Activated CD8-positive, alpha-beta memory T cell treated with anti-CD3 and anti-CD28 coated beads for 4 hours (primary cell): ENCODE results near the gene PAQR8.
"Not testable (repeated sequence)": the region's sequence is repeated elsewhere in the genome, so short reads cannot be mapped to it uniquely, and the experiment has no call there.

Experiments
- DNase-seq, 2 donors: peaks; one replicate each; pipeline ENCODE4 v3.0.0-alpha.2; 2020; ENCODE audit warnings: low read depth in 2 of 2

PAQR8 gene

DNA sequence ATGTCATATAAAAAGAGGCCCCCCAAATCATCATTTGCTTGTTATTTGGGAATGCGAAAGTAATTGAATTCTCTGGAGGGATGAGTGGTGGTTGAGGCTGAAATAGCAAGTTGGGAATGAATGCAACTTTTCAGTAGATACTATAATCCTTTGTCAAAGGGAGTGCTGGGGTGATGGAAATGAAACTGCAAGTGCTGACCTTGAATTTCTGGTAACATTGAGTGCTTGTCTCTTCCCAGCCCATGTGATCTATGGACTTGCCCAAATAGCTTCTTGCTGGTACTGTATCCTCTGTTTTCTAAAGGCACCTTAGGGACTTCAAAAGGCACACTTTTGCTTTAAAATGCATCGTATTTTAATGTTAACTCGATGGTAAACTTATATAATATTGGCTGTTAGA, 14.8 kb downstream of the PAQR8 start:
- no peak for DNase-seq

DNA sequence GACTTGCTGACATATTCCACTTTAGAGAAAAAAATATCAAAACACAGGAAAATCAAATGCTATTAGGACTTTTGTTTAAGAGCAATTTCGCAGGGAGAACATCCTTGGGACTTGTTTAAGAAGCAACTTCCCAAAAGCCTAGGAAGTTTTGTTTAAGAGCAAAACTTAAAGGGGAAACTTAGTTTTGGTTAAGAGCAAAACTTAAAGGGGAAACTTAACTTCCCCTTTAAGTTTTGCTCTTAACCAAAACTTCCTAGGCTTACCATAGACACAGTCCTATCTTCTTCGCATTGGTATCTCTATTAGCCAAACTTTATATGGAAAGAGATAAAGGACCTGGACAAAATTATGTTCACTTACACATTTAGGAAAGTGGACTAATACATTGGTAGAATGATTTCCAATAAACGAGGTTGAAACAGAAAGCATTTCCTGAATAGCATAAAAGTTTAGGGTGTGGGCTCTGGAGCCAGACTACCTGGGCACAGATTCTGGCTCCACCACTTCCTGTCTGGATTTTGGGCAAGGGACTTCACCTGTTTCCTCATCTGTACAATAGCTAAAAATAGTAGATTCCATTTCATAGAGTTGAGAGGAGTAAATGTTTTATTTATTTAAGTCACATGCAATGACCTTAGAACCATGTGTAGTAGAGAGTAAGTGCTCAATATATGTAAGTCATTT, 15.7 kb downstream of the PAQR8 start:
- no peak for DNase-seq

DNA sequence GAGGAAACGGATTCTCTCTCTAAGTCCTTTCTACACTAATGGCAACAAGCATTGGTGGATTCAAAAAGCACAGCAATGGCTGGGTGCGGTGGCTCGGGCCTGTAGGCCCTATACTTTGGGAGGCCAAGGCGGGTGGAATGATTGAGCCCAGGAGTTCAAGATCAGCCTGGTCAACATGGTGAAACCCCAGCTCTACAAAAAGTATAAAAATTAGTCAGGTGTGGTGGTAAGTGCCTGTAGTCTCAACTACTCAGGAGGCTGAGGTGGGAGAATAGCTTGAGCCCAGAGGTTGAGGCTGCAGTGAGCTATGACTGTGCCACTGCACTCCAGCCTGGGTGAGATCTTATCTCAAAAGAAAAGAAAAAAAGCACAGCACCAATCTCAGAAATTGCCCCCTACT, 19.3 kb downstream of the PAQR8 start:
- no peak for DNase-seq

DNA sequence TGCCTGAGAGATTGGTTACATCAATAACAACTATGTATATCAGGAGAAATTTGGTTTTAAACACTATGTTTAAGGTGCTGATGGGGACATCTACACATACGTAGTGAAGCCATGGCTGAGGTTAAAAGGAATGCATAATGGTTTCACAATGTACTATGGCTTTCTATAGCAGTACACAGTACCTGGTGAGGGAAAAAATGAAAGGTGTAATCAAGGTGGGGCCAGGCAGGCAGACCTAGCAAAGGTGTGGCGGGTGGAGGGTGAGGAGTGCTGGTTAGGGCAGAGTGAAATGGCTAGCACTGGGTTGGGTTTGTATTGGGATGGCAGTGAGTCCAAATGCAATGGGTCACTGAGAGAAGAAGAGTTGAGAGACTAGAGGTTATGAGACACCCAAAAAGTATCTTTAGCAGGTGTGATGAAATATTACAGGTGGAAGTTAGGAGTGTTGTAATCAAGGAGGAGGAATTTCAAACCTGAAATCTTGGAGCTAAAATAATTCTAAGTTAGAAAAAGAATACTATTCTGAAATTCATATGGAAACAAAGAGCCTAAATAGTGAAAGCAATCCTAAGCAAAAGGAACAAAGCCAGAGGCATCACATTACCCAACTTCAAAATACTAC, 22.3 kb downstream of the PAQR8 start:
- DNase-seq: no peak

DNA sequence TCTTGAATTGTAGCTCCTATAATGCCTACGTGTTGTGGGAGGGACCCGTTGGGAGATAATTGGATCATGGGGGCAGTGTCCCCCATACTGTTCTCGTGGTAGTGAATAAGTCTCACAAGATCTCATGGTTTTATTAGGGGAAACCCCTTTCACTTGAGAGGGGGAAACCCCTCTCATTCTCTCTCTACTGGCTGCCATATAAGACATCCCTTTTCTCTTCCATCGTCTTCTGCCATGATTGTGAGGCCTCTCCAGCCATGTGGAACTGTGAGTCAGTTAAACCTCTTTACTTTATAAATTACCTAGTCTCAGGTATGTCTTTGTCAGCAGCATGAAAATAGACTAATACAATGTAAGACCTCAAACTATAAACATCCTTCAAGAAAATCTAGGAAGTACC, 23.1 kb downstream of the PAQR8 start:
- no peak for DNase-seq

DNA sequence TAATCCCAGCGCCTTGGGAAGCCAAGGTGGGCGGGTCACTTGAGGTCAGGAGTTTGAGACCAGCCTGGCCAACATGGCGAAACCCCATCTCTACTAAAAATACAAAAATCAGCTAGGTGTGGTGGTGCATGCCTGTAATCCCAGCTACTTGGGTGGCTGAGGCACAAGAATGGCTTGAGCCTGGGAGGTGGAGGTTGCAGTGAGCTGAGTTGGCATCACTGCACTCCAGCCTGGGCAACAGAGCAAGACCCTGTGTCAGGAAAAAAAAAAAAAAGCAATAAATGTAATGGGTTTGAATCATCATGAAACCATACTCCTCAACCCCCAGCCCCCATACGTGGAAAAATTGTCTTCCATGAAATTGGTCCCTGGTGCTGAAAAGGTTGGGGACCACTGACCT, 26.2 kb downstream of the PAQR8 start:
- DNase-seq: not testable (repeated sequence)

DNA sequence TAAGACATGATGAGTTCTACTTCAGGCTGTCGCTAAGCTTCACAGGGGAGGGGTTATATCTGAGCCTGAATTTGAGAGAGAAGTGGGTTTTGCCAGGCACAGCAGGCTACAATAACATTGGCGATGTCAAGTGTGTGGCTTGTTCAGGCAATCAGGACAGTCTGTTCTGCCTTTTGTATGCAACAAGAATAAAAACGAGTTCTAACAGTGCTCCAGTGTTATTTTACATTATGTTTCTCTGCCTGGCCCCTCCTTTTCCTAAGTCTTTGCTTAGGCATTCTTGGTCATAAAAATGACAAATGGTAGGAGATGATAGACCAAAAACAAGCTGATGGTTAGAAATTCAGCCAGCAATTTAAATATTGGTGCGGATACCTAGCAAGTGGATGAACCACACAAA, 26.8 kb downstream of the PAQR8 start:
- no peak for DNase-seq

DNA sequence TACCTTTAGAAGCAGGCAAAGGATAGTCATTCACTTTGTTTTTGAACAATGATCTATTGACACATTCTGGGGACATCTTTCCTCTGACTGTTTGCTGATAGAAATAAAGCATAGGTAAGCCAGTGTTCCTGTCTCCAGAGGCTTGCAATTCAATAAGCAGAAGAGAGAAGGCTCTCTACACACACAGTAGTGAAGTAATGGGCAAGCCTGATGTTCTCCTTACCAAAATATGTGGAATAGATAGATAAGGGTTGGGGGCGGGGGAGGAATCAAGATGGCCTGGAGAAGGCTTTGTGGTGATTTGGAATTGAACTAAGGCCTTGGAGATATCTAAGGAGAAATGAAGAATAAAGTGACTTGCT, 27.3 kb downstream of the PAQR8 start:
- DNase-seq: no peak

DNA sequence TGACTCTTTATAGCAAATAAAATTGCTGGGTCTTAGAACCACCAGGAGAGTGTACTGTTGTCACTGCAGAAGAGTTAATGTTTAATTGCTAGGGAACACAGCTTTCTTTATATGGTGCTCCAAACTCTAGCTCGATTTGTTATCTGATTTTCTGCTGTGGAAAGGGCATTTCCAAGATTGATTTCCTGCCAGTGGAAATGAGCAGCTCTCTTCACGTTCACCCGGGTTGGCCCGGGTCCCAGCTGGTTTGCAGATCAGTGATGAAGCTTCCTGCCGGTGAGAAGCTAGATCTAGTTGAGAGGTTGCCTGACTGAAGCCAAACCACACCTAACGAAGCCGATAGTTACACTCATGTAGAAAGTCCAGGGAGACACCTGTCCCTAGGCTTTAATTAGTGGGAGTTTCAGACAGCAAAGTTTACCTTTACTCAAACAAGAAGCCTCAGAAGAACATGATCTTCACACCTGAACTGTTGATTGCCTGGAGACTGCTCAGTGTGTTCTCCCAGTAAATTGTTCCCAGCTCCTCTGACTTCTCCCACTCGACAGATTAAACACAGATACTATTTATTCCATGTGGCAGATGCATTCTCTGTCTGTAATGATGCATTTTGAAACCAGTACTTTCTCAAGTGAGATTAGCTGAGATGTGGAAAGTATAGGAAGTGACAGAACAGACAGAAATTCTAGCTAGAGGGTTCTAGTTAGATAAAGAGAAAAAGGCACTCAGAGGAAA, 27.8 kb downstream of the PAQR8 start:
- no peak for DNase-seq

DNA sequence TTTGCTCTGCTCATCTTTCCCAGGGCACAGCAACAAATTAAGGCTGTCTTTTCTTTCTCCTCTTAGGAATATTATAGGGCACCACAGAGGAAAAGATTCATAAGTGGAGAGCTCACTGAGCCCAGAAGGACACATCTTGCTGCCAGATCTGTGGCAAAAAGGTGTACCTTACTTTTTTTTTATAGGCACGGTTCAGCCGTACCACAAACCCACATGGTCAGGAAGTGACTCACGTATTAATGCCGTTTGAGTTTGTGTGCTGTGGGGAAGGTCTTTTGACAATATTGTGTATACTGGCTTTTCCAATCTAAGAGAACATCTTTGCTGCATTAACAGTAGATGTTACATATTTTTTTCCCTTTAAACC, 28.4 kb downstream of the PAQR8 start:
- peak; percentile 31 to 50 for DNase-seq

DNA sequence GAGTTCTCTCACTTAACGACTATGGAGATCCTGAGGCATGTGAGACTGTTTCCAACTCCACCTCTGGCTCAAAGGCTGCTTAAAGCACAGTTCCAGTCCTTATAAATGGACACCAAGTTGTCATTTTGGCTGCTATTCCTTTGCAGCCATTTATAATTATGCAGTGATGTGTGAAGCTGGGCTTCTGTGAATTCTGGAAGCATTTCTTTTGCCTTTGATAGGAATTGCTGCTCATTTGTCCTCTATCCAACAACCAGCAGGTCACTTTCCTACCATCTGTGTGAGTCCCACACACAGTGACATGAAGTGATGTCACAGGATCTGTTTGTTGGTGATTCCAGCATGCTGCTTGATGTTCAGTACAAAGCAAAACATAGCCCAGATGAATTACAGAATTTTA, 29.6 kb downstream of the PAQR8 start:
- DNase-seq: no peak

DNA sequence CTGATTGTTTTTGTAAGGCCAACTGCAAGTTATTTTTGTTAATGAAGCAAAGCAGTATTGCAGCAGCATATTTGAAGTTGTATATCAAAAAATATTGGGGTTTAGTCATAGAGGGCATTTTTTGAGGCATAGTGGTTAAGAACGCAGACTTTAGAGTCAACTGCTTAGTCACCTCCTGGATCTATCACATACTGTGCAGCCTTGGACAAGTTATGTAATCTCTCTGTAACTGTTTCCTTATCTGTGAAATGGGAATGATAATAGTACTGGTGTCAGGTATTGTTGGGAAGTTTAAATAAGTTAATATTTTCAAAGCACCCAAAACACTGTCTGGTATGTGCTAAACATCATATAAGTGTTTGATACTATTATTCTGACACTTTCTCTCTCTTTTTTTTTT, 31.0 kb downstream of the PAQR8 start:
- no peak for DNase-seq

DNA sequence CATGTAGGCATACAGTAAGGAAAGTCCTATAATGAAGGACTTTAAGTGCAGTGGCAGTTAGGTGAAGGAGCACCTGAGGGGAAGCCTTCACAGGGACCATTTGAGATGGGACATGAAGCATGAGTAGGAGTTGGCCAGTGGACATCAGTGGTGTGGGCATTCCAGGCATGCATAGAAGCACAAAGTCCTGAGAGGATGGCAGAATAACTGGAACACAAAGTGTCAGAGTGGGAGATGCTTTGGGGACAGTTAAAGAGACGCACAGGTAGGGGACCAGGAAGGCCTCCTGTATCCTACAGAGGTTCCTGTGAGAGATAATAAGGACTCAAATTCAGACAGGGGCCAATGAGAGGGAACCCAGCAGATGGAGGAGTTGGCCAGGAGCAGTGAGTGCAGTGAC, 31.8 kb downstream of the PAQR8 start:
- no peak for DNase-seq

DNA sequence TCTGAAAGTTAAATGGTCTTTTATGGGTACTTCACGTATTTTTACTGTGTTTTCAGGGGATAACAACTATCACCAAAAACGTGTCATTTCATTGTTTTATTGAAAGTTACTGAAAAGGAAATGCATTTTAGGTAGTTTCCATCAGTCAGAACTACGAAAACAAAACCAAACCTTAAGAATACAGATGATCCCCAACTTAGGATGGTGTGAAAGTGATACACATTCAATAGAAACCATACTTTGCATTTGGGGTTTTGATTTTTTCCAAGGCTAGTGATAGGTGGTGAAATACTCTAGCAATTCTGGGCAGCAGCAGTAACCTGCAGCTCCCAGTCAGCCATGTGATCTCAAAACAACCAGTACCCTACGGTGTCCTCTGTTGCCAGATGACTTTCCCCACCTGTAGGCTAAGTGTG, 32.3 kb downstream of the PAQR8 start:
- DNase-seq: no peak

DNA sequence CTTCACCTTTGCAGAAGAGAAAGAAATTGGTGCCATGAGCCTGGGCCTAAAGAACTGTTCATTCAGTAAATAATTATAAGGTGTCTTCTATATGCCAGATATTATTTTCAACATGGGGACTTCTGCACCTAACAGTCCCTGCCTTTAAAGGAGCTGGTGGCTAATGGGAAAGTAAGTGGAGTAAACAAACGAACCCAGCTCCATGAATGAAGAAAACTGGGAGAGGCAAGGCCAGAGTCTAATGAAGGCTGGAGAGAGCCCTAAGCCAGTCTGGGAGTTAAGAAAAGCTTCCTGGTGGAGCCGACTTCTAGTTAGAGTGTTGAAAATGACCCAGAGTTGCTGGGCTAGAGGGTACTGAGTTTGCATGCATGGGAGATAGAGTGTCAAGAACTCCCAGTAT, 34.0 kb downstream of the PAQR8 start:
- no peak for DNase-seq

DNA sequence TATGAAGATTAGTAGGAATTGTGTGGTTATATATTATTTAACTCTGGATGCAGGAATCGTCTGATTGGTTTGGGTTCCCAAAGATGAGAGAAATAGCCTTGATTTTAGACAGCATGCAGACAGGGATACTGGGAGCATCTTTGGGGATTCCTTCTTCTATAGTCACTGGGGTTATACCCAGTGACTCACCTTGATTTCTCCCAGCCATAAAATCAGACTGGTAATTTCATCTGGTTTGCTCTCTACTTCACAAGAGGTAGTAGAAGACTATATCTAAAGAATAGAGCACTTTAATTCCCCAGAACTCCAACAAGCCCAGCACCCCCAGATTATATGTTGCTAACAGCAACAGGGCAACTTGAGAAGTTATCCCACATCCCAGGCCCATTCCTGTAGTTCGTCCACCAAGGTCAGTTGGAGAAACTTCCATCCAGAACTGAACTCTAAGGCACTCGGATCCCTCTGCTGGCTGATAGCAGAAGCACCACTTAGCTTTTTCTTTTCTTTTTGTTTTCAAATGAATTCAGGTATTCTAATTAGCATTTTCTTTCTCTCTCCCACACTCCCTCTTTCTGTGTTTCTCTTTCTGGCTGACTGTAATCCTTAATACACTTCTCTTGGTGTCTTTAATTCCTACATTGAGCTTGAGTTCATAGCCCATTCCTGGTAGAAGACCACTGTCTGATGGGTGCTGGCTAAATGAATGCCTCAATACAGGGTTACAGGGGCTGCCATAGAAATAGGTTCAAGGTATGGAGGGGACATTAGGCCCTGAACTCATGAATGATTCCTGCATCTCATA, 37.8 kb downstream of the PAQR8 start:
- no peak for DNase-seq

DNA sequence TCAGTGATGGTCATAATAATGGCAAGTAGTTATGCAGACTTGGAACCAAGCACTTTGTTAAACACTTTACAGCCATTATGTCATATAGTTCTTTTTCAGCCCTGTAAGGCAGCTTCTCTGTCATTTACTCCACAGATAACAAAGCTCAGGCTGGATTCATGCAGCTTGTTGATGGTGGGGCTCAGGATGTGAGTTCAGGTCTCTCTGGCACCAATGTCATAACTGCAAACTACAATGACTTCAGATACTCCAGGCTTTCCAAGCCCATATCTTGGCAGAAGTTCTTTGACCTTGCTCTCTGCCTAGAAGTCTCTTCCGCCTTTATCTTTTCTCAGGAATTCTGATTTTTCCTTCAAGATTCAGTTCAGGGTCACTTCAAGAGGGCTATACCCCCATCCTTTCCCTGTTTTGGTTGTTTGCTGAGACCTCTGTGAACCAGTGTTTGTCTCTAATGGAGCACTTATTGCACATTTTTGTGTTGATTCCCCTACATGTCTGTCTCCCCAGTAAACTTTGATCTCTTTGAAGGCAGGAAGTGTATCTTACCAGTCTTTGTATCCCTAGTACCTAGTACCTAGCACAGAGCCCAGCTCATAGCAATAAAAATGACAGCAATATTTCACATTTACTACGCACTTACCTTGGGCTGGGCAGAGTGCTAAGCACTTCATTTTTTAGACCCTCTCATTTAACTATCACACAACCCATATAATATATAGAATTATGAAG, 38.5 kb downstream of the PAQR8 start:
- no peak for DNase-seq

DNA sequence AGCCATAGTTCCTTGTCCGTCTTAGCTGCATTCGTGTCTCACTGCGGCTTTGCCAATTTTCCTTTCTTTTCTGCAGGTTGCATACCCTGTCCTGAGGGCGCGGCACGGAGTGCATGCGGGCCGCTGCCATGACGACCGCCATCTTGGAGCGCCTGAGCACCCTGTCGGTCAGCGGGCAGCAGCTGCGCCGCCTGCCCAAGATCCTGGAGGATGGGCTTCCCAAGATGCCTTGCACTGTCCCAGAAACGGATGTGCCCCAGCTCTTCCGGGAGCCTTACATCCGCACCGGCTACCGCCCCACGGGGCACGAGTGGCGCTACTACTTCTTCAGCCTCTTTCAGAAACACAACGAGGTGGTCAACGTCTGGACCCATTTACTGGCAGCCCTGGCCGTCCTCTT, 41.1 kb downstream of the PAQR8 start:
- no peak for DNase-seq

DNA sequence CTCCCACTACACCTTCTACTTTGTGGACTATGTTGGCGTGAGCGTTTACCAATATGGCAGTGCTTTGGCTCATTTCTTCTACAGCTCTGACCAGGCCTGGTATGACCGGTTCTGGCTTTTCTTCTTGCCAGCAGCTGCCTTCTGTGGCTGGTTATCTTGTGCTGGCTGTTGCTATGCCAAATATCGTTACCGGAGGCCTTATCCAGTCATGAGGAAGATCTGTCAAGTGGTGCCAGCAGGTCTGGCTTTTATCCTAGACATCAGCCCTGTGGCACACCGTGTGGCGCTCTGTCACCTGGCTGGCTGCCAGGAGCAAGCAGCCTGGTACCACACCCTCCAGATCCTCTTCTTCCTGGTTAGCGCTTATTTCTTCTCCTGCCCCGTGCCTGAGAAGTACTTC, 41.7 kb downstream of the PAQR8 start:
- DNase-seq: no peak

DNA sequence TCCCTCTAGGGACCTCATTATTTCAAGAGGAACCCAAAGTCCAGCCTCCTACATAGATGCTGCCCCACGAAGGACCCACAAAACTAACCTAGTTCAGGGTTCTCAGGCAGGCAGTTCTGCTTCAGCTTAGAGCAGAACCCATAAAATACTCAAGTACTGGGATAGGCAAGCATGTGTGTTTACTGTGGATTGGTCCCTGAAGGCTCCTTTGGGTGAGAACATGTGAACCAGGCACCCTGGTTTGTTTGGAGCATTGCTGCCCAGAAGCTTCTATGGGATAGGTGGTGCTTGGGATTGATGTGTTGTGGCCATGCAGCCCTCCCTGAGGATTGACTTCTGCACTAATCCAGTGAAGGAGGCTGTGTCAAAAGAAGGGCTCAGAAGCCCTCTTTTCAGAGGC, 43.3 kb downstream of the PAQR8 start:
- DNase-seq: no peak

DNA sequence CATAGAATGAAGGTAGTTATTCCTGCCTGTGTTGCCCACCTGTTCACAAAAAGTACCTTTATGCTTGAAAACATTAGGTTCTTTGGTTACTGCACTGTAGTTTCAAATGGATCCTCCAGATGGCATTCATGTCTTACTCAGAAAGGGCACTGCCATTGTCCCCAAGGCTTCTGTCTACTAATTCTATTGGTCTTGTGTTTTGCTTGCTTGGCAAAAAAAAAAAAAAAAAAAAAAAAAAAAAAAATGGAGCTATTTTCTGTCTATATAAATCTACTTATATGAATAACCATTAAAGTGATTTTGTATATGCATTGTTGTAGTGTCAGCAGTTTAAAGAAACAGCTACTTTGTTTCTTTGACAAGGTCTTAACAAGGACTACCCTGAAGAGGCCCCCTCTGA, 45.5 kb downstream of the PAQR8 start:
- no peak for DNase-seq

DNA sequence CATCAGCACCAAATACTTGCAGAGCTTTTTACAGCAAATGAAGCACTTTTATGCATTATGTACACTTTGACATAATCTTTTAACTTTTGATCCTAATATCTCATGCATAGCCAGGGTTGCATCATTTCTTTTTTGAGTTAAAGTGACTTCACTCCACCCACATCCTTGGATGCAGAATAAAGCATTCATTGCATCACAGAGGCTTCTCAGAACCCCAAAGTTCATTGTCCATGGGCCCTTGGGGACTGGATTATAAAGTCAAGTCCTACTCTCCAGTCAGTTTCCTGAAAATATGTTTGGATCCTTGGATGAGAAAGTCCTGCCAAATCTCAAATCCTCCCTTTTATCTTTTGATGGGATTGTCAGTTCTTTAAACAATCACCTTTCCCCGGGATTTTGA, 47.5 kb downstream of the PAQR8 start:
- DNase-seq: no peak
